Heart left ventricle (tissue), 16 donors: ENCODE results near the gene TGFBR3. TPM values are rescaled to one million over a fixed set of nuclear protein-coding genes. Genes with fewer than 3 reads are reported as not detected.

Source experiments
- ATAC-seq, 4 donors: fragments of 200-7000 bp; cut with Tn5 transposase; one replicate each; pipeline ENCODE4 v1.9.1; 2020 to 2022; ENCODE audit warnings: moderate library complexity in 4 of 4, mild to moderate bottlenecking in 3 of 4, moderate number of reproducible peaks in 1 of 4
- DNase-seq, 5 donors: peaks; one replicate each; pipeline ENCODE4 v3.0.0-alpha.2; 2020
- H3K27ac ChIP-seq, 12 donors: fragments of 200-600 bp; sonication (generic) in 4 of 12; one replicate each; pipeline versions ENCODE4 v1.5.0 to v1.8.0; 2016 to 2022; ENCODE audit warnings: mild to moderate bottlenecking in 2 of 12
- H3K27me3 ChIP-seq, 9 donors: fragments of 200-600 bp; sonication (generic) in 2 of 9; one replicate each; pipeline versions ENCODE4 v1.5.1 to v1.8.0; 2016 to 2022; ENCODE audit warnings: mild to moderate bottlenecking in 3 of 9
- H3K36me3 ChIP-seq, 9 donors: fragments of 200-600 bp; sonication (generic) in 2 of 9; one replicate each; pipeline versions ENCODE4 v1.5.0 to v1.8.0; 2018 to 2022; ENCODE audit warnings: mild to moderate bottlenecking in 2 of 9
- H3K4me1 ChIP-seq, 12 donors: fragments of 200-600 bp; sonication (generic) in 4 of 12; one replicate each; pipeline versions ENCODE4 v1.5.0 to v1.8.0; 2016 to 2022; ENCODE audit warnings: mild to moderate bottlenecking in 3 of 12
- H3K4me3 ChIP-seq, 12 donors: fragments of 200-600 bp; sonication (generic) in 4 of 12; one replicate each; pipeline versions ENCODE4 v1.5.0 to v1.8.0; 2017 to 2022; ENCODE audit warnings: mild to moderate bottlenecking in 9 of 12, moderate library complexity in 4 of 12
- H3K9me3 ChIP-seq, 12 donors: fragments of 200-600 bp; sonication (generic) in 4 of 12; one replicate each; pipeline versions ENCODE4 v1.5.0 to v1.8.0; 2016 to 2022; ENCODE audit warnings: mild to moderate bottlenecking in 1 of 12
- CTCF ChIP-seq, 12 donors: fragments of 200-600 bp; sonication (generic) in 4 of 12; IDR thresholded peaks; one replicate each; pipeline versions ENCODE4 v1.5.0 to v1.8.0; 2018 to 2022; ENCODE audit warnings: antibody characterized with exemption in 12 of 12, mild to moderate bottlenecking in 5 of 12
- POLR2A ChIP-seq, 2 donors: fragments of 450-650 bp; IDR thresholded peaks; one replicate each; pipeline ENCODE4 v1.6.1; 2017; ENCODE audit warnings: antibody characterized with exemption in 2 of 2, mild to moderate bottlenecking in 2 of 2, moderate library complexity in 2 of 2
- WGBS, 4 donors: extraction: QIAGEN DNeasy Blood & Tissue Kit in 2 of 4; methylation state at CpG; one replicate each; pipeline versions ENCODE4 v1.1.5 to v1.1.7; 2013 to 2018; 5-methylcytosine and 5-hydroxymethylcytosine counted together
- intact Hi-C, 10 donors: fragments of 100-400 bp; cut with DNase I; formaldehyde crosslinking; loops; one replicate each; pipeline versions ENCODE4 v1.11.1 to v1.14.2; 2022
- polyA plus RNA-seq, 2 donors: library from polyadenylated mRNA; stranded (reverse); fragments of 200-250 nt; gene quantifications; one replicate each; pipeline ENCODE4 v1.2.3, GENCODE V29; 2013
- total RNA-seq, 9 donors: library from RNA; depleted of rRNA in 2 of 9; stranded (reverse); fragments of >200 nt in 2 of 9; fragmentation: NEBNext Ultra II Directional in 3 of 9; extraction: Animal tissue kit (Norgen Biotek cat#: 25700) in 3 of 9; gene quantifications; one replicate each; pipeline versions ENCODE4 v1.1.0 to v1.2.4, GENCODE V29; 2016 to 2023
- donor health status: ischemic (EF 13 %, LVEDD 7.1; RV severe dilation, severe dysfunction).
- donor health status: healthy with polysubstance abuse.
- donor health status: DM: no; HTN: yes; CAD: no.
- donor health status: DM: no; HTN: no; CAD: no.
- donor health status: ischemic (EF 25% LVEDD 6.9; RV normal size, moderate dysfunction).
- donor health status: ischemic (EF 25% LVEDD 5.7; RV mildly dilated, moderate dysfunction).
- donor health status: healthy.
- donor health status: DM: yes; HTN: yes; CAD: no.
- donor health status: ischemic (EF 35%, LVEDD 5.7; RV mildly dilated, moderate dysfunction).
- donor health status: nonischemic (EF 11% LVEDD 7.7; RV severe dilation, severe dysfunction).
- donor health status: DM: yes; HTN: yes; CAD: no.
- donor health status: PGD.
- donor health status: ischemic (EF 29% LVEDD 5.4; RV normal size, mild dysfunction).
- donor health status: nonischemic (EF 23%, LVEDD 6.1; RV moderate dilation, normal function).

The TGFBR3 gene
- total and polyA plus RNA-seq, 11 donors = 6.9 to 51.8 (median 22.7) TPM

GRCh38 chr1:91716339-91716738, 169.6 kb downstream of the TGFBR3 start:
- no peaks in the 10 kb centered on the region for H3K9me3 ChIP-seq
- no peaks in the 10 kb centered on the region for H3K27me3 ChIP-seq
- TF ChIP-seq POLR2A (IDR thresholded peaks at IDR 0.05) (no peak), CTCF (IDR thresholded peaks at IDR 0.05) (no peak)
- H3K4me1 ChIP-seq = peaks cover 0 to 37% (median 22%) of the 10 kb centered on the region in 12 donors
- H3K36me3 ChIP-seq = peaks cover 0 to 80% (median 32%) of the 10 kb centered on the region in 9 donors
- no peak overlapping the region for H3K4me3 ChIP-seq
- intact Hi-C loops = loop anchor here in 2 of 10 donors (10.0 kb wide), 1 partner anchor 168 kb away; the partner anchor contains the start of gene TGFBR3 (in 2 of the 2)
- DNase-seq (no peak), ATAC-seq (no peak)
- 78 to 86% (median 83%) methylated on average over 3 of the region's 3 CpGs for WGBS, 4 donors
- no peak overlapping the region for H3K27ac ChIP-seq

DNA sequence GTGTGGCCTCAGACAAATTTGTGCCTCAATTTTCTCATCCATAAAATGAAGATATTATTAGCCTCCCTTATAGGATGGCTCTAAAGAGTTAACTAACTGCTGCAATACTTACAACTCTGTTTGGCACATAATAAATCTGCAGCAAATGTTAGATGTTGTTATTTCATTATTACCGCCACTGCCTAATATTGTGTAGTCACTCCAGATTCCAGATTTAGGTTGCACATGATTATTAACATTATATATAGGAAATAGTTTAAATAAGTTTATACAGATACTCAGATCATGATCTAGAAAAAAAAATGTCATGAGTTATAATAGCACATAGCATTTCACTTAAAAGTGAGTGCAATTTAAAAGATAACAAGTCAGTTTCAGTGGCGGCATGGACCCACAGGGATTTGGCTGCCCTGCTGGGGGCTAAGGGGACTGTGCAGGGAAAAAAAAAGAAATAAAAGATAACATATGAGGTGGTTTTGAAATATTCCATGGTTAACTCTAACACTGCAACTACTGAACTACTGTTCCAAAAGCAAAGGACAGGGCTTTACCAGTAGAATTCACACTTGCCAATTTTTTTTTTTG, 170.4 kb downstream of the TGFBR3 start:
- Histone ChIP-seq H3K36me3 (peaks cover 0 to 77% (median 32%) of the 10 kb centered on the region in 9 donors), H3K27ac (peak overlapping the region in 1 of 12 donors; percentile 87), H3K4me3 (no peak overlapping the region), H3K4me1 (peaks cover 0 to 44% (median 22%) of the 10 kb centered on the region in 12 donors), H3K9me3 (no peaks in the 10 kb centered on the region), H3K27me3 (no peaks in the 10 kb centered on the region)
- DNase-seq (no peak), ATAC-seq (no peak)
- no peak for TF ChIP-seq POLR2A (IDR thresholded peaks at IDR 0.05)
- no peak for TF ChIP-seq CTCF (IDR thresholded peaks at IDR 0.05)
- intact Hi-C loops = loop anchor here in 2 of 10 donors (10.0 kb wide), 1 partner anchor 169 kb away; the partner anchor contains the start of gene TGFBR3 (in 2 of the 2)
- 85 to 89% (median 87%) methylated on average over 2 of the region's 2 CpGs for WGBS, 4 donors

DNA sequence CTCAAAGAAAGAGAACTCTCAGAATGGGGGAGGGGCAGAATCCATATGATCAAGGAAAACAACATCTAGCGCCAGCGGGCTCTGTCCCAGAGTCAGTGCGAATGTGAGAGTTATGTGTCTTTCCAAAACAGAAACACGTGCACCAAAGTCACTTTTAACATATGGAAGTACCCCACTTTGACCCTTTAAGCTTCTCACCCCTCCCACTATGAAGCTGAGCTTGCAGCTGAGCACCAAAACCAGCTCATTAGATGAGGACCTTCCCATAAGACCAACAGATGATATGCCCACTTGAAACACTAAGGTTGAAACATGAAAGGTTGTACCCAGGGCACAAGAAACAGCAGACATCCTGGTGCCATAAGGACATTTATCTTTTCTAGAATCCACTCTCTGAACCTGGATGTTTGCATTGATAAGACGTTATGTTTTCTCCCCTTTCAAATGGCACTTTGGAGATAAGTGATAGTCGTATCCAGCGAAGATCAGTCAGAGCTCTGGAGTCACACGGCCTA, 171.0 kb downstream of the TGFBR3 start:
- 82 to 88% (median 86%) methylated on average over 8 of the region's 8 CpGs for WGBS, 4 donors
- intact Hi-C loops = loop anchor here in 3 of 10 donors (5.0 to 10.0 kb wide), 2 partner anchors 37 to 170 kb away; partner anchors contain the start of gene TGFBR3 (in 2 of the 3)
- TF ChIP-seq CTCF (IDR thresholded peaks at IDR 0.05) (no peak), POLR2A (IDR thresholded peaks at IDR 0.05) (no peak)
- no peak overlapping the region for H3K4me3 ChIP-seq
- H3K36me3 ChIP-seq = peaks cover 0 to 79% (median 26%) of the 10 kb centered on the region in 9 donors
- H3K4me1 ChIP-seq = peaks cover 0 to 45% (median 22%) of the 10 kb centered on the region in 12 donors
- ATAC-seq = no peak
- H3K27ac ChIP-seq = peak overlapping the region in 2 of 12 donors; percentile 85 to 87
- H3K27me3 ChIP-seq = no peaks in the 10 kb centered on the region
- no peak for DNase-seq
- H3K9me3 ChIP-seq = no peaks in the 10 kb centered on the region
